PC-3 (cell line): Measurements from ENCODE around the gene TP53I3. TPM values are rescaled to one million over a fixed set of nuclear protein-coding genes. Genes with fewer than 3 reads are reported as not detected.

Experiments
- ATAC-seq: fragments of 200-7000 bp; cut with Tn5 transposase; 2 replicates; pipeline ENCODE4 v1.9.1; 2020; ENCODE audit warnings: mild to moderate bottlenecking, moderate library complexity
- BruUV-seq: library from RNA; stranded (reverse); fragments of 400-500 nt; replicated peaks from 2 replicates; lab custom pipeline; 2021; lab: Mats Ljungman, UMichigan
- CTCF ChIA-PET: fragments of 300-600 bp; sonication (Branson Sonifier 250); formaldehyde crosslinking; loops from one replicate; lab custom pipeline; 2022; ENCODE audit warnings: antibody characterized with exemption; lab: Charles Lee
- POLR2A ChIA-PET: fragments of 300-600 bp; sonication (Branson Sonifier 250); formaldehyde crosslinking; loops from one replicate; lab custom pipeline; 2022; ENCODE audit warnings: antibody characterized with exemption; ENCODE audit not compliant: unreplicated experiment; lab: Charles Lee
- DNase-seq: peaks from one replicate; pipeline ENCODE4 v3.0.0-alpha.2; 2015
- H2AFZ ChIP-seq: fragments of 300-600 bp; sonication (generic); 2 replicates; pipeline ENCODE4 v1.6.0; 2016; ENCODE audit warnings: antibody characterized with exemption, low read length
- H3F3A ChIP-seq: fragments of 300-600 bp; sonication (generic); one replicate; pipeline ENCODE4 v1.6.0; 2017; ENCODE audit warnings: antibody characterized with exemption, low read length, control low read depth, mild to moderate bottlenecking; ENCODE audit not compliant: unreplicated experiment
- H3K27ac ChIP-seq: fragments of 300-600 bp; sonication (generic); 2 replicates; pipeline ENCODE4 v1.5.1; 2016; ENCODE audit warnings: mild to moderate bottlenecking, low read length
- H3K27me3 ChIP-seq: fragments of 300-600 bp; sonication (generic); 2 replicates; pipeline ENCODE4 v1.6.1; 2016; ENCODE audit warnings: low read length, mixed read lengths
- H3K36me3 ChIP-seq: fragments of 300-600 bp; sonication (generic); 2 replicates; pipeline ENCODE4 v1.6.1; 2016; ENCODE audit warnings: low read depth, mixed run types, low read length, mixed read lengths
- H3K4me1 ChIP-seq: fragments of 300-600 bp; sonication (generic); 2 replicates; pipeline ENCODE4 v1.5.1; 2016; ENCODE audit warnings: low read length; ENCODE audit not compliant: insufficient read depth
- H3K4me2 ChIP-seq: fragments of 300-600 bp; sonication (generic); 2 replicates; pipeline ENCODE4 v1.6.0; 2016; ENCODE audit warnings: low read length
- H3K4me3 ChIP-seq: fragments of 300-600 bp; sonication (generic); 2 replicates; pipeline ENCODE4 v1.5.1; 2016; ENCODE audit warnings: mild to moderate bottlenecking, low read length, mixed read lengths
- H3K79me2 ChIP-seq: fragments of 300-600 bp; sonication (generic); 2 replicates; pipeline ENCODE4 v1.6.1; 2017; ENCODE audit warnings: low read length, mixed read lengths
- H3K9ac ChIP-seq: fragments of 300-600 bp; sonication (generic); 2 replicates; pipeline ENCODE4 v1.6.0; 2016; ENCODE audit warnings: mild to moderate bottlenecking, low read length
- H3K9me2 ChIP-seq: fragments of 300-600 bp; sonication (generic); replicated peaks from 2 replicates; pipeline ENCODE4 v1.6.1; 2016; ENCODE audit warnings: mixed run types, low read length, mixed read lengths
- H3K9me3 ChIP-seq: fragments of 300-600 bp; sonication (generic); 2 replicates; pipeline ENCODE4 v1.6.1; 2016; ENCODE audit warnings: low read length, mixed read lengths
- H4K20me1 ChIP-seq: fragments of 300-600 bp; sonication (generic); 2 replicates; pipeline ENCODE4 v1.6.1; 2016; ENCODE audit warnings: low read length, mixed read lengths
- CTCF ChIP-seq: fragments of 300-600 bp; sonication (generic); conservative IDR thresholded peaks from 2 replicates; pipeline ENCODE4 v1.5.1; 2017; ENCODE audit warnings: antibody characterized with exemption, low read depth, mild to moderate bottlenecking, low read length
- EZH2 ChIP-seq: fragments of 300-600 bp; sonication (generic); IDR thresholded peaks from one replicate; pipeline ENCODE4 v1.6.1; 2017; ENCODE audit warnings: antibody characterized with exemption, mild to moderate bottlenecking, low read length; ENCODE audit not compliant: unreplicated experiment
- EZH2phosphoT487 ChIP-seq: fragments of 300-600 bp; sonication (generic); IDR thresholded peaks from 2 replicates; pipeline ENCODE4 v1.6.1; 2018; ENCODE audit warnings: mild to moderate bottlenecking, antibody characterized with exemption, low read length, borderline replicate concordance
- intact Hi-C: fragments of 100-400 bp; cut with micrococcal nuclease; formaldehyde crosslinking; loops from 2 replicates; pipeline ENCODE4 v1.9.0; 2023
- total RNA-seq: library from RNA; depleted of rRNA; stranded (reverse); fragments of >200 nt; gene quantifications from 2 replicates; pipeline ENCODE4 v1.2.3, GENCODE V29; 2014

Gene TP53I3
- total RNA-seq, 1 experiment from 2014 or later, result 42.4 TPM

- H3K9me3 ChIP-seq, result no peaks in the 10 kb centered on the region
- H3K9me2 ChIP-seq, result no peaks in the 10 kb centered on the region
- no peak overlapping the region for H3K27ac ChIP-seq
- H4K20me1 ChIP-seq, result no peaks in the 10 kb centered on the region
- DNase-seq (no peak), ATAC-seq (no peak)
- peaks cover 13% of the 10 kb centered on the region for H3K79me2 ChIP-seq
- H2AFZ ChIP-seq, result no peak overlapping the region
- TF ChIP-seq CTCF (no peak), EZH2phosphoT487 (no peak), EZH2 (no peak)
- intact Hi-C loops, result no loop called here
- H3K36me3 ChIP-seq, result no peaks in the 10 kb centered on the region
- H3K4me2 ChIP-seq, result peak overlapping the region; percentile 84
- H3K9ac ChIP-seq, result no peak overlapping the region
- CTCF ChIA-PET, result no interaction called here
- BruUV-seq, result no TSS peak
- H3F3A ChIP-seq, result no peaks in the 10 kb centered on the region
- POLR2A ChIA-PET, result no interaction called here
- H3K4me1 ChIP-seq, result peaks cover 11% of the 10 kb centered on the region
- peak overlapping the region; percentile 64; the same call in 1 of the 2 replicates for H3K4me3 ChIP-seq
- H3K27me3 ChIP-seq, result no peaks in the 10 kb centered on the region
These were observed 34.3 kb downstream of the TP53I3 start for GRCh38 chr2:24050041-24050979.

GRCh38 chr2:24049485-24050021 is 35.1 kb downstream of the TP53I3 start, which contains the start of gene FKBP1B:
FKBP1B (plus strand) TSS chr2:24049741; CDS start chr2:24049850, 109 bp downstream.
- no peaks in the 10 kb centered on the region for H3K36me3 ChIP-seq
- DNase-seq, result peak; percentile 50
- intact Hi-C loops, result no loop called here

More at GRCh38 chr2:24049485-24050021, 35.1 kb downstream of the TP53I3 start, which contains the start of gene FKBP1B:
- Histone ChIP-seq H2AFZ (peak within 1 kb of the TSS; percentile 88), H4K20me1 (no peaks in the 10 kb centered on the region), H3K9ac (no peak within 1 kb of the TSS), H3K4me2 (peak within 1 kb of the TSS; percentile 84), H3F3A (no peaks in the 10 kb centered on the region), H3K27me3 (no peaks in the 10 kb centered on the region), H3K4me1 (peaks cover 11% of the 10 kb centered on the region), H3K4me3 (peak within 1 kb of the TSS; percentile 64), H3K79me2 (peaks cover 18% of the 10 kb centered on the region), H3K27ac (no peak within 1 kb of the TSS), H3K9me3 (no peaks in the 10 kb centered on the region), H3K9me2 (no peaks in the 10 kb centered on the region)
- TF ChIP-seq EZH2phosphoT487 (no peak), EZH2 (no peak), CTCF (no peak)
- CTCF ChIA-PET, result no interaction called here
- no TSS peak for BruUV-seq
- peak; percentile 4; the same call in 1 of the 2 replicates for ATAC-seq
- POLR2A ChIA-PET, result no interaction called here
